SK-N-SH (cell line): ENCODE data around the gene RASGRF2. TPM values are rescaled to one million over a fixed set of nuclear protein-coding genes. Genes with fewer than 3 reads are reported as not detected.

Experiments
- CTCF ChIA-PET: fragments of 300-600, 350-600 bp; formaldehyde crosslinking; extraction: SDS; loops from one replicate; lab custom pipeline; 2021; lab: Yijun Ruan, JAX
- POLR2A ChIA-PET: fragments of 350-600 bp; sonication (Branson Sonifier 250); formaldehyde crosslinking; extraction: SDS; loops from one replicate; lab custom pipeline; 2020; ENCODE audit warnings: antibody characterized with exemption, inconsistent platforms; lab: Yijun Ruan, JAX
- DNase-seq: peaks from one replicate; pipeline ENCODE4 v3.0.0; 2012
- H2AFZ ChIP-seq: fragments of 200-600 bp; sonication (generic); 2 replicates; pipeline ENCODE4 v1.8.1; 2016; ENCODE audit warnings: antibody characterized with exemption, mild to moderate bottlenecking, low read depth
- H3F3A ChIP-seq: fragments of 200-600 bp; sonication (generic); replicated peaks from 2 replicates; pipeline ENCODE3; 2016; ENCODE audit warnings: antibody characterized with exemption, mild to moderate bottlenecking; ENCODE audit not compliant: insufficient read depth
- H3K27ac ChIP-seq, 2 experiments: fragments of 200-500 bp in 1 of 2; fragments of 200-600 bp in 1 of 2; sonication (Bioruptor generic) in 1 of 2; sonication (generic), shearing (Covaris generic) in 1 of 2; 2 replicates each; pipeline versions ENCODE4 v1.5.1 to v1.6.1; 2014 to 2016; ENCODE audit warnings: low read depth in 2 of 2, inconsistent platforms in 1 of 2, low read length in 1 of 2, mild to moderate bottlenecking in 1 of 2, mixed read lengths in 1 of 2
- H3K27me3 ChIP-seq: fragments of 200-600 bp; sonication (generic), shearing (Covaris generic); 2 replicates; pipeline ENCODE4 v1.6.1; 2016; ENCODE audit warnings: mixed run types; ENCODE audit not compliant: insufficient read depth
- H3K36me3 ChIP-seq, 2 experiments: fragments of 200-500 bp in 1 of 2; fragments of 200-600 bp in 1 of 2; sonication (Bioruptor generic) in 1 of 2; sonication (generic) in 1 of 2; replicated peaks in 1 of 2; 2 replicates each; pipeline versions ENCODE3 to v1.5.1; 2014 to 2016; ENCODE audit warnings: low read length in 1 of 2, mild to moderate bottlenecking in 1 of 2; ENCODE audit not compliant: insufficient read depth in 2 of 2, control insufficient read depth in 1 of 2
- H3K4me1 ChIP-seq, 2 experiments: fragments of 200-500 bp in 1 of 2; fragments of 200-600 bp in 1 of 2; sonication (Bioruptor generic) in 1 of 2; sonication (generic), shearing (Covaris generic) in 1 of 2; 2 replicates each; pipeline versions ENCODE4 v1.5.1 to v1.6.1; 2014 to 2016; ENCODE audit warnings: low read depth in 1 of 2, low read length in 1 of 2, mixed run types in 1 of 2; ENCODE audit not compliant: insufficient read depth in 2 of 2, control insufficient read depth in 1 of 2
- H3K4me2 ChIP-seq: fragments of 200-600 bp; sonication (generic), shearing (Covaris generic); 2 replicates; pipeline ENCODE4 v1.6.1; 2017; ENCODE audit warnings: mixed run types
- H3K4me3 ChIP-seq, 2 experiments: fragments of 200-500 bp in 1 of 2; fragments of 200-600 bp in 1 of 2; sonication (Bioruptor generic) in 1 of 2; sonication (generic), shearing (Covaris generic) in 1 of 2; 2 replicates each; pipeline versions ENCODE4 v1.5.1 to v1.8.1; 2014 to 2016; ENCODE audit warnings: low read depth in 2 of 2, inconsistent platforms in 1 of 2, low read length in 1 of 2, mild to moderate bottlenecking in 1 of 2, mixed read lengths in 1 of 2, moderate library complexity in 1 of 2
- H3K79me2 ChIP-seq: fragments of 200-600 bp; sonication (generic); 2 replicates; pipeline ENCODE4 v1.8.1; 2017; ENCODE audit warnings: mild to moderate bottlenecking; ENCODE audit not compliant: insufficient read depth
- H3K9ac ChIP-seq: fragments of 200-600 bp; sonication (generic); 2 replicates; pipeline ENCODE4 v1.6.1; 2017; ENCODE audit warnings: mixed run types
- H3K9me2 ChIP-seq: fragments of 200-600 bp; sonication (generic); 2 replicates; pipeline ENCODE4 v1.6.1; 2017; ENCODE audit warnings: mixed run types
- H3K9me3 ChIP-seq: fragments of 200-600 bp; sonication (generic); 2 replicates; pipeline ENCODE4 v1.6.1; 2017; ENCODE audit warnings: mixed run types, mild to moderate bottlenecking, moderate library complexity
- H4K20me1 ChIP-seq: fragments of 200-600 bp; sonication (generic); 2 replicates; pipeline ENCODE4 v1.6.1; 2017; ENCODE audit warnings: mild to moderate bottlenecking, mixed run types; ENCODE audit not compliant: insufficient read depth
- EZH2phosphoT487 ChIP-seq: fragments of 200-600 bp; sonication (generic); IDR thresholded peaks from 2 replicates; pipeline ENCODE4 v1.6.1; 2017; ENCODE audit warnings: low read depth, mixed run types, mild to moderate bottlenecking, antibody characterized with exemption, moderate library complexity, borderline replicate concordance
- FOSL2 ChIP-seq: IDR thresholded peaks from 2 replicates; pipeline ENCODE4 v1.4.0; 2012; ENCODE audit warnings: low read depth, mild to moderate bottlenecking, moderate library complexity, borderline replicate concordance
- FOXJ3 ChIP-seq: sonication (generic); formaldehyde crosslinking; IDR thresholded peaks from 2 replicates; pipeline ENCODE4 v1.5.1; 2020; ENCODE audit warnings: mild to moderate bottlenecking, missing genetic modification reagents
- JUND ChIP-seq: IDR thresholded peaks from 2 replicates; pipeline ENCODE4 v1.4.0; 2012
- POLR2AphosphoS5 ChIP-seq: IDR thresholded peaks from 2 replicates; pipeline ENCODE4 v1.6.1; 2012; ENCODE audit warnings: low read depth, low read length
- USF1 ChIP-seq: IDR thresholded peaks from 2 replicates; pipeline ENCODE4 v1.4.0; 2012; ENCODE audit warnings: low read depth, borderline replicate concordance
- WGBS: methylation state at CpG from one replicate; pipeline ENCODE4 v1.1.6; 2017; ENCODE audit warnings: low lambda C conversion rate; 5-methylcytosine and 5-hydroxymethylcytosine counted together
- polyA plus RNA-seq, 3 experiments: library from polyadenylated mRNA; depleted of rRNA; stranded (reverse); fragments of >200 nt; gene quantifications; 2 replicates each; pipeline ENCODE4 v1.2.3, GENCODE V29; 2012
- TF ChIP-seq, protein P1 (sequence below): fragments of 150-350 bp; IDR thresholded peaks from 2 replicates; pipeline ENCODE4 v1.6.1; 2016; ENCODE audit warnings: mild to moderate bottlenecking, low read depth, low read length

The RASGRF2 gene
- polyA plus RNA-seq, 1 of the 3 experiments (the other 2 are of a cell fraction) = under 0.01 TPM

- TF ChIP-seq, protein P1, sequence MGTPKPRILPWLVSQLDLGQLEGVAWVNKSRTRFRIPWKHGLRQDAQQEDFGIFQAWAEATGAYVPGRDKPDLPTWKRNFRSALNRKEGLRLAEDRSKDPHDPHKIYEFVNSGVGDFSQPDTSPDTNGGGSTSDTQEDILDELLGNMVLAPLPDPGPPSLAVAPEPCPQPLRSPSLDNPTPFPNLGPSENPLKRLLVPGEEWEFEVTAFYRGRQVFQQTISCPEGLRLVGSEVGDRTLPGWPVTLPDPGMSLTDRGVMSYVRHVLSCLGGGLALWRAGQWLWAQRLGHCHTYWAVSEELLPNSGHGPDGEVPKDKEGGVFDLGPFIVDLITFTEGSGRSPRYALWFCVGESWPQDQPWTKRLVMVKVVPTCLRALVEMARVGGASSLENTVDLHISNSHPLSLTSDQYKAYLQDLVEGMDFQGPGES = no peak
- no peak overlapping the region for H3K4me2 ChIP-seq
- peaks cover 3% of the 10 kb centered on the region for H3F3A ChIP-seq
- H3K9me3 ChIP-seq = no peaks in the 10 kb centered on the region
- peaks cover 6 to 7% of the 10 kb centered on the region in 2 experiments for H3K36me3 ChIP-seq
- H3K9me2 ChIP-seq = no peaks in the 10 kb centered on the region
- 83% methylated on average over 5 of the region's 5 CpGs for WGBS
- ChIA-PET CTCF (no interaction called here), POLR2A (no interaction called here)
- H3K4me3 ChIP-seq = no peak overlapping the region
- no peaks in the 10 kb centered on the region for H3K79me2 ChIP-seq
- no peaks in the 10 kb centered on the region for H4K20me1 ChIP-seq
- H3K27ac ChIP-seq = no peak overlapping the region
- no peak for DNase-seq
- H3K27me3 ChIP-seq = no peaks in the 10 kb centered on the region
- no peak overlapping the region for H2AFZ ChIP-seq
- H3K4me1 ChIP-seq = peaks cover 0 to 15% of the 10 kb centered on the region in 2 experiments; a peak in 1 of 4 replicates
- no peak overlapping the region for H3K9ac ChIP-seq
Measured at GRCh38 chr5:81245871-81246235, 285.7 kb downstream of the RASGRF2 start.

DNA sequence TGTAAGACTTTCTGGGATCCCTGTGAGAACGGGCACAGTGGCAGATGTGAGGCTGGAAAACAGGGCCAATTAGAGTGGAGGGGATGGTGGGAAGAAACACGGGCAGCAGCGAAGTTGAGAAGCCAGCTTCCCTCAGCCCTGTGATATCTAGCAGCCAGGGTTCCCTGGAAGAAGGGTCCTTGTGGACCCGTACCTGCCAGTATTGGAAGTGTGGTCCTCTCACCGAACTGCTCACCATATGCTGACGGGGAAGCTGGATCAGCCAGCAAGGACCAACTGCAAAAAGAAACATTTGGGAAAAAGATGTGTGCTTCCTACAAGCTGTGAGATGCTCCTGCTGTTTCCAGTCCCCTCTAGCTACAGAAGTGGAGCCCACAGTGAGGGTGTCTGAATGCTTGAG is 286.5 kb downstream of the RASGRF2 start:
- H3K27ac ChIP-seq = no peak overlapping the region
- no peak for DNase-seq
- 94% methylated on average over 4 of the region's 6 CpGs for WGBS
- POLR2A ChIA-PET = no interaction called here
- H3K27me3 ChIP-seq = no peaks in the 10 kb centered on the region
- H3F3A ChIP-seq = peaks cover 3% of the 10 kb centered on the region
- H4K20me1 ChIP-seq = no peaks in the 10 kb centered on the region
- peaks cover 0 to 15% of the 10 kb centered on the region in 2 experiments; a peak in 1 of 4 replicates for H3K4me1 ChIP-seq
- peaks cover 6 to 7% of the 10 kb centered on the region in 2 experiments for H3K36me3 ChIP-seq
- no peak overlapping the region for H3K4me3 ChIP-seq
- H3K4me2 ChIP-seq = no peak overlapping the region
- CTCF ChIA-PET = no interaction called here
- H3K79me2 ChIP-seq = no peaks in the 10 kb centered on the region
- H3K9me2 ChIP-seq = no peaks in the 10 kb centered on the region
- H3K9ac ChIP-seq = no peak overlapping the region
- TF ChIP-seq EZH2phosphoT487 = no peak
- H3K9me3 ChIP-seq = no peaks in the 10 kb centered on the region
- H2AFZ ChIP-seq = no peak overlapping the region

GRCh38 chr5:81247441-81247972 is 287.3 kb downstream of the RASGRF2 start:
- Histone ChIP-seq H3K9me3 (no peaks in the 10 kb centered on the region), H3K9ac (no peak overlapping the region), H3K36me3 (peaks cover 6 to 7% of the 10 kb centered on the region in 2 experiments), H3K4me2 (no peak overlapping the region), H3K9me2 (no peaks in the 10 kb centered on the region), H3K4me1 (peaks cover 0 to 15% of the 10 kb centered on the region in 2 experiments; a peak in 1 of 4 replicates), H3K27me3 (no peaks in the 10 kb centered on the region), H3F3A (peaks cover 3% of the 10 kb centered on the region), H3K4me3 (no peak overlapping the region), H3K27ac (peak overlapping the region in 1 of 2 experiments; percentile 27; a peak in 2 of 4 replicates), H4K20me1 (no peaks in the 10 kb centered on the region), H2AFZ (no peak overlapping the region), H3K79me2 (no peaks in the 10 kb centered on the region)
- 86% methylated on average over 3 of the region's 3 CpGs for WGBS
- no peak for DNase-seq
- POLR2A ChIA-PET = no interaction called here
- CTCF ChIA-PET = interaction anchor here (2.4 kb wide), 1 partner anchor 52 kb away, joined by 9 read pairs; no protein-coding TSS in a partner anchor
- peak; percentile 55; the same call in 1 of the 2 replicates for TF ChIP-seq FOSL2
- no peak for TF ChIP-seq FOXJ3 (CRISPR knock-in tag)
- TF ChIP-seq, protein P1 = no peak
- no peak for TF ChIP-seq USF1
- no peak for TF ChIP-seq POLR2AphosphoS5
- TF ChIP-seq JUND = peak; percentile 54
